Gastrocnemius medialis (tissue), 4 donors: ENCODE data around the gene DPP4. TPM values are rescaled to one million over a fixed set of nuclear protein-coding genes. Genes with fewer than 3 reads are reported as not detected.

Experiments
- ATAC-seq, 2 donors: fragments of 150-250 bp; one replicate each; pipeline ENCODE4 v1.9.1; 2016
- DNase-seq, 2 donors: peaks; one replicate each; pipeline ENCODE4 v3.0.0-alpha.2; 2019
- H3K27ac ChIP-seq, 4 donors: fragments of 200-600 bp; sonication (generic); 1 replicate in 1 of 4; 2 replicates in 3 of 4; pipeline ENCODE4 v1.5.1; 2016 to 2018; ENCODE audit warnings: mild to moderate bottlenecking in 2 of 4, moderate library complexity in 1 of 4
- H3K27me3 ChIP-seq, 3 donors: fragments of 200-600 bp; sonication (generic) in 2 of 3; 1 replicate in 1 of 3; 2 replicates in 2 of 3; pipeline versions ENCODE4 v1.5.1 to v1.6.0; 2016 to 2019; ENCODE audit warnings: mild to moderate bottlenecking in 1 of 3, moderate library complexity in 1 of 3
- H3K36me3 ChIP-seq, 2 donors: fragments of 200-600 bp; sonication (generic) in 1 of 2; one replicate each; pipeline ENCODE4 v1.5.1; 2017 to 2018
- H3K4me1 ChIP-seq, 2 donors: fragments of 200-600 bp; sonication (generic) in 1 of 2; one replicate each; pipeline ENCODE4 v1.5.1; 2016 to 2017; ENCODE audit warnings: mild to moderate bottlenecking in 2 of 2
- H3K4me3 ChIP-seq, 4 donors: fragments of 200-600 bp; sonication (generic) in 3 of 4; 1 replicate in 1 of 4; 2 replicates in 3 of 4; pipeline ENCODE4 v1.5.1; 2016 to 2019; ENCODE audit warnings: mild to moderate bottlenecking in 2 of 4
- H3K9me3 ChIP-seq, 3 donors: fragments of 200-600 bp; sonication (generic) in 2 of 3; 1 replicate in 1 of 3; 2 replicates in 2 of 3; pipeline ENCODE4 v1.5.1; 2016 to 2019
- CTCF ChIP-seq, 5 experiments: fragments of 450-650 bp in 3 of 5; fragments of 200-600 bp in 2 of 5; sonication (generic) in 2 of 5; IDR thresholded peaks in 4 of 5; conservative IDR thresholded peaks in 1 of 5; 1 replicate in 4 of 5; 2 replicates in 1 of 5; pipeline ENCODE4 v1.5.1; 2016 to 2019; ENCODE audit warnings: antibody characterized with exemption in 5 of 5, mild to moderate bottlenecking in 3 of 5, moderate library complexity in 3 of 5
- POLR2A ChIP-seq, 2 donors: fragments of 450-650 bp; IDR thresholded peaks; one replicate each; pipeline ENCODE4 v1.6.1; 2017; ENCODE audit warnings: antibody characterized with exemption in 2 of 2, mild to moderate bottlenecking in 2 of 2, moderate library complexity in 2 of 2
- in situ Hi-C, 4 donors: fragments of 200-750 bp; cut with MboI; loops; one replicate each; pipeline versions ENCODE4 v1.15.0 to v1.8.0; 2017; ENCODE audit warnings: low sequenced_read_pairs in 4 of 4
- intact Hi-C: fragments of 100-400 bp; cut with DNase I; formaldehyde crosslinking; loops from one replicate; pipeline ENCODE4 v1.15.1; 2023; ENCODE audit warnings: low total_unique reads
- total RNA-seq, 4 donors: library from RNA; depleted of rRNA; stranded (reverse); fragments of >200 nt; gene quantifications; one replicate each; pipeline versions ENCODE4 v1.1.0 to v1.2.3, GENCODE V29; 2016

Gene DPP4
- total RNA-seq, 4 donors from 2014 or later = 2.2 to 7.9 (median 3.7) TPM

- DNase-seq (no peak), ATAC-seq (no peak)
- Histone ChIP-seq H3K27ac (no peak overlapping the region), H3K36me3 (no peaks in the 10 kb centered on the region), H3K4me3 (no peak overlapping the region), H3K9me3 (no peaks in the 10 kb centered on the region), H3K27me3 (no peaks in the 10 kb centered on the region), H3K4me1 (no peaks in the 10 kb centered on the region)
- in situ Hi-C loops = no loop called here
- intact Hi-C loops = no loop called here
- TF ChIP-seq POLR2A (IDR thresholded peaks at IDR 0.05) = no peak
- TF ChIP-seq CTCF (IDR thresholded peaks at IDR 0.05 in 4 of 5, conservative IDR thresholded peaks at IDR 0.05 in 1 of 5) = no peak
Measured at GRCh38 chr2:162082681-162083080, 8.7 kb upstream of the DPP4 start.

- H3K4me1 ChIP-seq = no peaks in the 10 kb centered on the region
- in situ Hi-C loops = no loop called here
- TF ChIP-seq CTCF (IDR thresholded peaks at IDR 0.05 in 4 of 5, conservative IDR thresholded peaks at IDR 0.05 in 1 of 5) (no peak), POLR2A (IDR thresholded peaks at IDR 0.05) (no peak)
Measured at GRCh38 chr2:162082036-162082435, 8.0 kb upstream of the DPP4 start.

GRCh38 chr2:162079514-162079913, 5.5 kb upstream of the DPP4 start:
- no peak for TF ChIP-seq CTCF (IDR thresholded peaks at IDR 0.05 in 4 of 5, conservative IDR thresholded peaks at IDR 0.05 in 1 of 5)
- no peak for TF ChIP-seq POLR2A (IDR thresholded peaks at IDR 0.05)
- DNase-seq (no peak), ATAC-seq (no peak)
- Histone ChIP-seq H3K27ac (no peak overlapping the region), H3K4me1 (no peaks in the 10 kb centered on the region), H3K27me3 (peaks cover 0 to 7% (median 0%) of the 10 kb centered on the region in 3 donors), H3K36me3 (no peaks in the 10 kb centered on the region), H3K9me3 (no peaks in the 10 kb centered on the region), H3K4me3 (no peak overlapping the region)
- in situ Hi-C loops (no loop called here), intact Hi-C loops (no loop called here)

More at GRCh38 chr2:162082036-162082435, 8.0 kb upstream of the DPP4 start:
- no peak for DNase-seq
- no peaks in the 10 kb centered on the region for H3K9me3 ChIP-seq
- H3K4me3 ChIP-seq = no peak overlapping the region
- H3K36me3 ChIP-seq = no peaks in the 10 kb centered on the region
- H3K27ac ChIP-seq = no peak overlapping the region
- ATAC-seq = no peak
- intact Hi-C loops = no loop called here
- no peaks in the 10 kb centered on the region for H3K27me3 ChIP-seq

- peaks cover 4 to 5% of the 10 kb centered on the region in 2 donors for H3K4me1 ChIP-seq
- in situ Hi-C loops = no loop called here
- H3K4me3 ChIP-seq = no peak overlapping the region
- peaks cover 3 to 16% (median 7%) of the 10 kb centered on the region in 3 donors for H3K27me3 ChIP-seq
- no peaks in the 10 kb centered on the region for H3K9me3 ChIP-seq
- intact Hi-C loops = no loop called here
- H3K27ac ChIP-seq = peak overlapping the region in 2 of 4 donors; percentile 29 to 46
- TF ChIP-seq POLR2A (IDR thresholded peaks at IDR 0.05) (no peak), CTCF (IDR thresholded peaks at IDR 0.05 in 4 of 5, conservative IDR thresholded peaks at IDR 0.05 in 1 of 5) (no peak)
- H3K36me3 ChIP-seq = no peaks in the 10 kb centered on the region
- DNase-seq = peak in 1 of 2 donors; percentile 25
- ATAC-seq = peak; percentile 58 to 66
Measured at GRCh38 chr2:162075689-162076132, 1.7 kb upstream of the DPP4 start.
